Measurements from ENCODE around the gene ZNF526. TPM values are rescaled to one million over a fixed set of nuclear protein-coding genes. Genes with fewer than 3 reads are reported as not detected.
"Not testable (repeated sequence)": the region's sequence is repeated elsewhere in the genome, so short reads cannot be mapped to it uniquely, and the experiment has no call there.

Gene ZNF526
- total RNA-seq, 1 donor from 2014 or later = 11.7 TPM

DNA sequence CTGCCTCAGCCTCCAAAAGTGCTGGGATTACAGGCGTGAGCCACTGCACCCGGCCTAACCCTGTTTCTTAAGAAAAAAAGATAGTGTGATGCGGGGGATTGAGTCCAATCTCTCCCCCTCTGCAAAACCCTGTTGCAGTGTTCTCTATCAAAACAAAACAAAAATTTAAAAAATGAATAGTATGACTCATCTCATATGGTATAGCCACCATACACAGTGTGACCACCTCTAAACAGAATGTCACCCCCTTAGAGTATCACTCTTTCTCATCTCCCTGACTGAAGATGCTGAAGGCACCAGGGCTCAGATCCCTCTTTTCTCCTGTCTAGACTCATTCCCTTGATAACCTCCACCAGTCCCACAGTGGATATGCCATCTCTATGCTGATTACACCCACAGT, 41.7 kb downstream of the ZNF526 start:
- Histone ChIP-seq H3K27ac (no peak overlapping the region), H3K9me3 (no peaks in the 10 kb centered on the region), H3K4me1 (peaks cover 2% of the 10 kb centered on the region), H3K27me3 (ENCODE audit: low read depth) (no peaks in the 10 kb centered on the region), H3K36me3 (no peaks in the 10 kb centered on the region), H3K4me3 (no peak overlapping the region)
- TF ChIP-seq, protein P1, sequence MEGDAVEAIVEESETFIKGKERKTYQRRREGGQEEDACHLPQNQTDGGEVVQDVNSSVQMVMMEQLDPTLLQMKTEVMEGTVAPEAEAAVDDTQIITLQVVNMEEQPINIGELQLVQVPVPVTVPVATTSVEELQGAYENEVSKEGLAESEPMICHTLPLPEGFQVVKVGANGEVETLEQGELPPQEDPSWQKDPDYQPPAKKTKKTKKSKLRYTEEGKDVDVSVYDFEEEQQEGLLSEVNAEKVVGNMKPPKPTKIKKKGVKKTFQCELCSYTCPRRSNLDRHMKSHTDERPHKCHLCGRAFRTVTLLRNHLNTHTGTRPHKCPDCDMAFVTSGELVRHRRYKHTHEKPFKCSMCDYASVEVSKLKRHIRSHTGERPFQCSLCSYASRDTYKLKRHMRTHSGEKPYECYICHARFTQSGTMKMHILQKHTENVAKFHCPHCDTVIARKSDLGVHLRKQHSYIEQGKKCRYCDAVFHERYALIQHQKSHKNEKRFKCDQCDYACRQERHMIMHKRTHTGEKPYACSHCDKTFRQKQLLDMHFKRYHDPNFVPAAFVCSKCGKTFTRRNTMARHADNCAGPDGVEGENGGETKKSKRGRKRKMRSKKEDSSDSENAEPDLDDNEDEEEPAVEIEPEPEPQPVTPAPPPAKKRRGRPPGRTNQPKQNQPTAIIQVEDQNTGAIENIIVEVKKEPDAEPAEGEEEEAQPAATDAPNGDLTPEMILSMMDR (IDR thresholded peaks at IDR 0.05) = no peak
- DNase-seq = no peak
- intact Hi-C loops (cut with DNase I) = no loop called here
- ATAC-seq = no peak

DNA sequence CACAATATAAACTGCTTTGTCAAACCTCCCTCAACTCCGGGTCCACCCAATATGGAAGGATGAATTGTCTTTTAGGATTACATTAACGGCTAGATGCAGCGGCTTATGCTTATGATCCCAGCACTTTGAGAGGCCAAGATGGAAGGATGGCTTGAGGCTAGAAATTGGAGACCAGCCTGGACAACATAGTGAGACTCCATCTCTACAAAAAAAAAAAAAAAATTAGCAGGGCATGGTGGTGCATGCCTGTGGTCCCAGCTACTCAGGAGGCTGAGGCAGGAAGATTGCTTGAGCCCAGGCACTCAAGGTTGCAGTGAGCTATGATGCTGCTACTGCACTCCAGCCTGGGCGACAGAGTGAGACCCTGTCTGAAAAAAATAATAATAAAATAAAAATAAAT, 46.0 kb downstream of the ZNF526 start:
- H3K36me3 ChIP-seq; H3K27me3 ChIP-seq (ENCODE audit: low read depth); H3K4me3 ChIP-seq; ATAC-seq; H3K27ac ChIP-seq; intact Hi-C loops (cut with DNase I); H3K9me3 ChIP-seq; DNase-seq: not testable (repeated sequence)
- peaks cover 20% of the 10 kb centered on the region for H3K4me1 ChIP-seq

GRCh38 chr19:42266928-42267603, 47.0 kb downstream of the ZNF526 start:
- H3K36me3 ChIP-seq; intact Hi-C loops (cut with DNase I); H3K4me3 ChIP-seq; H3K27me3 ChIP-seq (ENCODE audit: low read depth); ATAC-seq; H3K9me3 ChIP-seq; H3K27ac ChIP-seq: not testable (repeated sequence)
- peaks cover 26% of the 10 kb centered on the region for H3K4me1 ChIP-seq
- DNase-seq = peak; percentile 32

- Histone ChIP-seq H3K36me3 (peaks cover 8% of the 10 kb centered on the region), H3K4me3 (peak overlapping the region; percentile 60), H3K9me3 (no peaks in the 10 kb centered on the region), H3K27ac (peak overlapping the region; percentile 97), H3K27me3 (ENCODE audit: low read depth) (no peaks in the 10 kb centered on the region), H3K4me1 (peaks cover 26% of the 10 kb centered on the region)
- intact Hi-C loops (cut with DNase I) = no loop called here
- DNase-seq (peak; percentile 34), ATAC-seq (no peak)
- TF ChIP-seq, protein P1 (IDR thresholded peaks at IDR 0.05) = no peak
Measured at GRCh38 chr19:42267644-42268141, 47.6 kb downstream of the ZNF526 start.

DNA sequence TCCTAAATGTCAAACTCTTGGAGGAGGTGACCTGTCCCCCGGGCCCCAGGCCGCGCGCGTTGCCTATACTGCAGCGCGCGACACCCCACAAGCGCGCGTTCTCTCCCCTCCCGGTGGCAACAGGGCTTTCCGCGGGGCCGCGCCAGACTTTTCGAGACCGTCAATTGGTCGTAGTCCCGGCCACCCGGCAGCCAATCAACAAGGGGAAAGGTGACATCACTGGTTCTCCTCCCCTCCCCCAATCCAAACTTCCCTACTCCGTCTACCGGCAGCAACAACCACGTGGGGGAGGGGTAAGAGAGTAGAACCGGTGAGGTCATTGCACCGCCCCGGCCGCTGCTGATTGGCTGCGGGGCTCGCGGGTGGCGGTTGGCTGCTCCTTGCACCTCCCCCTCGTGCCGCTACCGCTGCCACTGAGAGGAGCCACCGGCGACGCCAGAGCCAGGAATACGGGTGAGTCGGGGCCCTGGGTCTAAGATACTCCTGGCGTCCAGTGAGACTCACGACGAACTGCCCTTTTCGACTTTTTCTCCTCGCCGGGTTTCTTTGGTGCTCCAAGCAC, 48.1 kb downstream of the ZNF526 start:
- peak overlapping the region; percentile 97 for H3K27ac ChIP-seq
- H3K36me3 ChIP-seq = peaks cover 14% of the 10 kb centered on the region
- H3K4me1 ChIP-seq = peaks cover 26% of the 10 kb centered on the region
- TF ChIP-seq, protein P1 (IDR thresholded peaks at IDR 0.05) = no peak
- DNase-seq = peak; percentile 99
- intact Hi-C loops (cut with DNase I) = no loop called here
- no peaks in the 10 kb centered on the region for H3K9me3 ChIP-seq
- ATAC-seq = peak; percentile 90 to 91
- no peaks in the 10 kb centered on the region for H3K27me3 ChIP-seq (ENCODE audit: low read depth)
- peak overlapping the region; percentile 60 for H3K4me3 ChIP-seq

- intact Hi-C loops (cut with DNase I) = no loop called here
- peak within 1 kb of the TSS; percentile 97 for H3K27ac ChIP-seq
- peaks cover 26% of the 10 kb centered on the region for H3K4me1 ChIP-seq
Measured at GRCh38 chr19:42268704-42269477, 48.8 kb downstream of the ZNF526 start, which contains the start of gene CIC. CIC (plus strand) TSS chr19:42269252; CDS start chr19:42271784, 2,532 bp downstream.

More at GRCh38 chr19:42268704-42269477, 48.8 kb downstream of the ZNF526 start, which contains the start of gene CIC:
- no peaks in the 10 kb centered on the region for H3K27me3 ChIP-seq (ENCODE audit: low read depth)
- peak within 1 kb of the TSS; percentile 61 for H3K4me3 ChIP-seq
- DNase-seq = peak; percentile 99
- H3K36me3 ChIP-seq = peaks cover 20% of the 10 kb centered on the region
- TF ChIP-seq, protein P1 (IDR thresholded peaks at IDR 0.05) = no peak
- H3K9me3 ChIP-seq = no peaks in the 10 kb centered on the region
- peak; percentile 91 to 93 for ATAC-seq

All from lower lobe of right lung (tissue), 2 donors.